Gastroesophageal sphincter (tissue), 3 donors: ENCODE measurements around the gene MIDN.

ENCODE experiments used
- POLR2A ChIP-seq, 2 donors: fragments of 450-650 bp; IDR thresholded peaks; one replicate each; pipeline ENCODE4 v1.6.1; 2017; ENCODE audit warnings: antibody characterized with exemption in 2 of 2, mild to moderate bottlenecking in 2 of 2, moderate library complexity in 1 of 2
- TF ChIP-seq, protein P1 (sequence below), 4 experiments: fragments of 200-600 bp in 2 of 4; fragments of 450-650 bp in 2 of 4; sonication (generic) in 1 of 4; IDR thresholded peaks; one replicate each; pipeline ENCODE4 v1.5.1; 2017 to 2019; ENCODE audit warnings: antibody characterized with exemption in 4 of 4, mild to moderate bottlenecking in 2 of 4, moderate library complexity in 2 of 4

DNA sequence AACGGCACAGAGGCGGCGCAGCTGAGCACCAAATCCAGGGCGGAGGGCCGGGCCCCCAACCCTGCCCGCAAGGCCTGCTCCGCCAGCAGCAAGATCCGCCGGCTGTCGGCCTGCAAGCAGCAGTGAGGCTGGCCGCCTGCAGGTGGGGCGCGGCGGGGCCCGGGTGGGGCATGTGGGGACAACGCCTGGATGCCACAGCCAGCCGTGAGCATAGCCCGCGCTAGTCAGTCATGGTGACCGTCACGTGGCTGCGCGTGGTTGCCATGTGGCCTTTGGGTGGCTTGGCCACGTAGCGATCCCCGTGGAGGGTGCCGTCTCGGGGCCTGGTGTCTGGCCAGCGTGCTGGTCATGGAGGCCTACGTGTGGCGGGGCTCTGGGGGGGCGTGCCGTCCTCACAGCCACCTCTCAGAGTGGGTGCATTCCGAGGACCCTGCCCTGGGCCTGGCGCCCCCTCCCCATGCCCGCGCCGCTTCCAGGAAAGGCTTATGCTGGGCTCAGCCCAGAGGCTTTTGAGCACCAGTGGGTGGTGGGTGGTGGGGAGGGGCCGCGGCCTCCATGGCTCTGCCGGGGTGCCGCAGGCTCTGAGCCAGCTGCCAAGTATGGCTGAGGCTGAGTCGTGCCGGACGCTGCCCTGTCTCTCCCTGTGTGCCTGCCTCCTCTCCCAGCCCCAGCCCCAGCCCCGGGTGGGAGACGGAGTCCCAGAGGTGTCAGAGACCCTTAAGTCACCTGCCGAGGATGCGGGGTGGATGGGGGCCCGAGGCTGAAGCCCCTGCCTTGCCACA is 21.7 kb upstream of the MIDN start:
- no peak for TF ChIP-seq POLR2A (IDR thresholded peaks at IDR 0.05)
- TF ChIP-seq, protein P1, sequence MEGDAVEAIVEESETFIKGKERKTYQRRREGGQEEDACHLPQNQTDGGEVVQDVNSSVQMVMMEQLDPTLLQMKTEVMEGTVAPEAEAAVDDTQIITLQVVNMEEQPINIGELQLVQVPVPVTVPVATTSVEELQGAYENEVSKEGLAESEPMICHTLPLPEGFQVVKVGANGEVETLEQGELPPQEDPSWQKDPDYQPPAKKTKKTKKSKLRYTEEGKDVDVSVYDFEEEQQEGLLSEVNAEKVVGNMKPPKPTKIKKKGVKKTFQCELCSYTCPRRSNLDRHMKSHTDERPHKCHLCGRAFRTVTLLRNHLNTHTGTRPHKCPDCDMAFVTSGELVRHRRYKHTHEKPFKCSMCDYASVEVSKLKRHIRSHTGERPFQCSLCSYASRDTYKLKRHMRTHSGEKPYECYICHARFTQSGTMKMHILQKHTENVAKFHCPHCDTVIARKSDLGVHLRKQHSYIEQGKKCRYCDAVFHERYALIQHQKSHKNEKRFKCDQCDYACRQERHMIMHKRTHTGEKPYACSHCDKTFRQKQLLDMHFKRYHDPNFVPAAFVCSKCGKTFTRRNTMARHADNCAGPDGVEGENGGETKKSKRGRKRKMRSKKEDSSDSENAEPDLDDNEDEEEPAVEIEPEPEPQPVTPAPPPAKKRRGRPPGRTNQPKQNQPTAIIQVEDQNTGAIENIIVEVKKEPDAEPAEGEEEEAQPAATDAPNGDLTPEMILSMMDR (IDR thresholded peaks at IDR 0.05): no peak
